HG03280 (cell line): ENCODE results near the gene POMT1.
"Not testable (repeated sequence)": the region's sequence is repeated elsewhere in the genome, so short reads cannot be mapped to it uniquely, and the experiment has no call there.

ENCODE experiments used
- ATAC-seq: cut with Tn5 transposase; IDR thresholded peaks from one replicate; pipeline ENCODE4 v1.9.1; 2021; ENCODE audit warnings: mild to moderate bottlenecking, moderate library complexity; ENCODE audit not compliant: unreplicated experiment

Gene POMT1, protein sequence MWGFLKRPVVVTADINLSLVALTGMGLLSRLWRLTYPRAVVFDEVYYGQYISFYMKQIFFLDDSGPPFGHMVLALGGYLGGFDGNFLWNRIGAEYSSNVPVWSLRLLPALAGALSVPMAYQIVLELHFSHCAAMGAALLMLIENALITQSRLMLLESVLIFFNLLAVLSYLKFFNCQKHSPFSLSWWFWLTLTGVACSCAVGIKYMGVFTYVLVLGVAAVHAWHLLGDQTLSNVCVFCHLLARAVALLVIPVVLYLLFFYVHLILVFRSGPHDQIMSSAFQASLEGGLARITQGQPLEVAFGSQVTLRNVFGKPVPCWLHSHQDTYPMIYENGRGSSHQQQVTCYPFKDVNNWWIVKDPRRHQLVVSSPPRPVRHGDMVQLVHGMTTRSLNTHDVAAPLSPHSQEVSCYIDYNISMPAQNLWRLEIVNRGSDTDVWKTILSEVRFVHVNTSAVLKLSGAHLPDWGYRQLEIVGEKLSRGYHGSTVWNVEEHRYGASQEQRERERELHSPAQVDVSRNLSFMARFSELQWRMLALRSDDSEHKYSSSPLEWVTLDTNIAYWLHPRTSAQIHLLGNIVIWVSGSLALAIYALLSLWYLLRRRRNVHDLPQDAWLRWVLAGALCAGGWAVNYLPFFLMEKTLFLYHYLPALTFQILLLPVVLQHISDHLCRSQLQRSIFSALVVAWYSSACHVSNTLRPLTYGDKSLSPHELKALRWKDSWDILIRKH

DNA sequence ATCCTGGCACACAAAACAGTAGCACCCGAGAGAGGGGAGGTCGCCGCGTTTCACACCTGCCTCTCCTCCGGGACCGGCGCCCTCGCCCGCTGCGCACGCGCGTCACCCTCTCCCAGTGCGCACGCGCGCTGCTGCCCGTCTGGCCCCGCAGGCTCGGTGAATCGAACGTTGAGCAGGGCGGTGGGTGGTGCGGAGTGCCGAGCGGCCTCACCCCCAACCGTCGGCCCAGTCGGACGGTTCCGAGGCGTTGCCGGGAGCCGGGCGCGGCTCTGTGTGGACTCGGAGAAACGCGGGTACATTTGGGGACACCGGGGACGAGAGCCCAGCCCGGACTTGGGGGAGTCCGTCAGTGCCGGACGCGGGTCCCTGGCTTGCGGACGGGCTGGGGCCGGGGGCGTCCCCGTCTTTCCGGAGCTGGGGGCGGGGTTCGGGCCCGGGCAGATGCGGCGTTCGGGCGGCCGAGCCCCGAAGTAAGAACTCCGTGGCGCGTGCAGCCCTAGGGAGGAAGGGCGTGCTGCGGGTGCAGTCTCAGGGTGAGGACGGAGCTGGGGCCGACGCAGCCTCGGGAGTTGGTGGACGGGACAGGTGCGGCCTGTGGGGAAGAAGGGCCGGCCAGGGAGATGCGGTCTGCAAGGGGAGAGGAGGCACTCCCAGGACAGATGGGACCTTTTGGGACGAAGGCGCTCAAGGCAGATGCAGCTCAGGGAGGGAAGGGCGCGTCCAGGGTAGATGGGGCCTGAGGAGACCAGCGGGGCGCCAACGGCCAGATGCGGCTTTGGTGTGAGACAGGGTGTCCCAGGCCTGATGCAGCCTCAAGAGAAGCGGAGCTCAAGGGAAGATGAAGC, at the start of gene POMT1:
TSS of gene POMT1 (plus strand) at position 138 of the 845 bp plus-strand sequence. CDS start 1,301 bp downstream, outside the sequence.
- peak; percentile 83 for ATAC-seq

DNA sequence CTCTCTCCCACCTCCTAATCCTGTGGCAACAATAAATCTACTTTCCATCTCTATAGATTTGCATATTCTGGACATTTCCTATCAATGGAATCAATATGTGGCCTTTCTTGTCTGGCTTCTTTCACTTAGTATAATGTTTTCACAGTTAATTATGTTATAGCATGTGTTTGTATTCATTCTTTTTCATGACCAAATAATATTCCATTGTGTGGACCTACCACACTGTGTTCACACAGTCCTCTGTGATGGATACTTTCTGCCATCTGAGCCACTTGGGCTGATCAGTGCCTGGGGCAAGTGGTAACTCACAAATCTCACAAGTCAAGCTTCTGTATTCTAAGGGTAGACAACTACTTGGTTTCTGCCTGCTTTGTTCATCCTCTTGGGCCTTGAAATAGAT, 48.7 kb upstream of the POMT1 start:
- ATAC-seq = no peak

DNA sequence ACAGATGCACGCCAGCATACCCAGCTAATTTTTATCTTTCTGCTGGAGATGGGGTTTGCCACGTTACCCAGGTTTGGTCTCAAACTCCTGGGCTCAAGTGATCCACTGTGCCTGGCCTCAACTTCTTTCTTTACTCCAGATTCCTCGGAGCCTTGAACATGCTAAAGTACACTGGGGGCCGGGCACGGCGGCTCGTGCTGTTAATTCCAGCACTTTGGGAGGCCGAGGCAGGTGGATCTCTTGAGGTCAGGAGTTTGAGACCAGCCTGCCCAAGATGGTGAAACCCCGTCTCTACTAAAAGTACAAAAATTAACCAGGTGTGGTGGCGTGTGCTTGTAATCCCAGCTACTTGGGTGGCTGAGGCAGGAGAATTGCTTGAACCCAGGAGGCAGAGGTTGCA, 47.1 kb upstream of the POMT1 start:
- ATAC-seq = not testable (repeated sequence)

DNA sequence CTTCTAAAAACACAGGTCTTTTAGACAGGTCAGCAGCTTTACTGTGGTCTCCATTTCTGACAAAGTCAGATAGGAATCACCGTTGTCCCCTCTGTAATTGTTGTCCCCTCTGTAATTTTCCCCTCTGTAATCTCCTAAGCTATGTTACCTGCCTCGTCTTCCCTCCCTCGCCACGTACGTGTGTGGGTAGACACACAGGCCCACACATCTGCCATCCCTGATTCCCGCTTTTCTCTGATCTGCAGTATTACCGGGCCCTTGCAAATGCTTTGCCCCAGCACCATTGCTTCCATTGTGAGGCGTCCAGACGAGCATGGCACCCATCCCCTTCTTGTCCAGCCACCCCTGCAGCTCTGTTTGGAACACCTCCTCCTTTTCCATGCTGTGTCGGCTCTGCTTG, 45.0 kb upstream of the POMT1 start:
- ATAC-seq = no peak

DNA sequence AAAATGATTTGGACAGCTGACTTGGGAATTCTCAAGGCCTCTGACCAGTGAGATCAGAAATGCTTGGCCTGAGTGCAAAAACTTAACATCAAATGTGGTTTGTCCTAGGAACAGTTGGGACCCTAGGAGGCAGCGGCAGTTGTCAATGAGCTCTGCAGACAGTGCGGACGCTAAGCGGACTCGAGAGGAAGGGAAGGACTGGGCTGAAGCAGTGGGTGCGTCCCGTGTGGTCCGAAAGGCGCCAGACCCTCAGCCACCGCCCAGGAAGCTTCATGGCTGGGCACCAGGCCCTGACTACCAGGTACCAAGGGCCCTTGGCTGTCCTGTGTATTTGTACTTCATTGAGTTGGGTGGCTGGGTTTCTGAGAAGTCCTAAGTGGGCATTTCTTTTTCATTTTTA, 43.7 kb upstream of the POMT1 start:
- no peak for ATAC-seq

DNA sequence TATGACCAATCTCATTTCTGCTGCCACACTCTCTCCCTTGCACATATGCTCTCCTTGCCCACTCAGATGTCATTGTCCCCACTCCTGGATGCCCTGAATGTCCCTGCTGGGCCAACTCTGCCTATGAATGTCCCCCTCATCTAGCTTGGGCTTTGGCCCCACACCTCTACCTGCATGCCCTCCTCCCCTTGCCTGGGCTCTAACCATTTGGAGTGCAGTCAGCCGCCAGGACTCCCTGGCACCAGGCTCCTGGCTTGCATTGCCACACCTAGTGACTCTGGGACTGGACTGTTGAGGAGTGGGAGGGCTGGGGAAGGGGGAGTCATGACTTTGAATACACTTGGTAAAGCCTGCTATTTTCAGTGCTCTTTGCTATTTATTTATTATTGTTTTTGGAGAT, 41.6 kb upstream of the POMT1 start:
- ATAC-seq = no peak

DNA sequence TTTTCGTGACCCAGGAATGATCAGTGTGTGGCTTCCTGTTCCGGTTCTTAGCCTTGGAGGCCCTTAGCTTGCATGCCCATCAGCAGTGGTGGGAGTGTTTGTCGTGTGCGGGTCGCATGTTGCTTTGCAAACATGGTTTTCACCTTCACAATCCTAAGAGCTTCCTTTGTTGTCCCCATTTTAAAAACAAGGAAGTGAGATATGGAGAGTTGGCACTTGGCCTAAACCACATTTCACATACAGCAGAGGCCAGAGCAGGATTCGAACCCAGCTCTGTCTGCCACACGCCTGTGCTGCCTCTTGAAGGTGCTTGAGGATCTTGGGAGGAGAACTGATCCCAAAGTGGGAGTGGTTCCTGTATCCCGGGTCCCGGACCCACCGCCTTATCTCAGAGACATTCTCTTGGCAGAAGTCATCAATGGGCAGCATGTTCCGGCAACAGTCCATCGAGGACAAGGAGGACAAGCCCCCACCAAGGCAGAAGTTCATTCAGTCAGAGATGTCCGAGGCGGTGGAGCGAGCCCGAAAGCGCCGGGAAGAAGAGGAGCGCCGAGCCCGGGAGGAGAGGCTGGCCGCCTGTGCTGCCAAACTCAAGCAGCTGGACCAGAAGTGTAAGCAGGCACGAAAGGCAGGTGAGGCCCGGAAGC, 38.2 kb upstream of the POMT1 start:
- no peak for ATAC-seq

DNA sequence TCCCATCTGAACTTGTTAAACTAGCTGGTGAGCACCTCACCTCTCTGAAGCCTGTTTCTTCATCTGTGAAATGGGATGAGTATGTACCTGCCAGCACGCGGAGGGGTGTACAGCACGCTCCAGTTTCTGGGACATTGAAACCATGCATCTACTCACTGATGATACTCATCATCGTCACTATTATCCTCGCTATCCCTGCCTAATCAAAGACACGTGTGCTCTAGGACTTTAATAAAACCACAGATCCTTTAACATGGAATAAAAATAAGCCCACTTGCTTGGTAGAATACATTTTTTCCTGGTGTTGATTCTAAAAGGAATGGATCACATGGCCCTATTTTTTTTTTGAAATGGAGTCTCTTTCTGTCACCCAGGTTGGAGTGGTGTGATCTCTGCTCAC, 37.3 kb upstream of the POMT1 start:
- ATAC-seq = no peak

DNA sequence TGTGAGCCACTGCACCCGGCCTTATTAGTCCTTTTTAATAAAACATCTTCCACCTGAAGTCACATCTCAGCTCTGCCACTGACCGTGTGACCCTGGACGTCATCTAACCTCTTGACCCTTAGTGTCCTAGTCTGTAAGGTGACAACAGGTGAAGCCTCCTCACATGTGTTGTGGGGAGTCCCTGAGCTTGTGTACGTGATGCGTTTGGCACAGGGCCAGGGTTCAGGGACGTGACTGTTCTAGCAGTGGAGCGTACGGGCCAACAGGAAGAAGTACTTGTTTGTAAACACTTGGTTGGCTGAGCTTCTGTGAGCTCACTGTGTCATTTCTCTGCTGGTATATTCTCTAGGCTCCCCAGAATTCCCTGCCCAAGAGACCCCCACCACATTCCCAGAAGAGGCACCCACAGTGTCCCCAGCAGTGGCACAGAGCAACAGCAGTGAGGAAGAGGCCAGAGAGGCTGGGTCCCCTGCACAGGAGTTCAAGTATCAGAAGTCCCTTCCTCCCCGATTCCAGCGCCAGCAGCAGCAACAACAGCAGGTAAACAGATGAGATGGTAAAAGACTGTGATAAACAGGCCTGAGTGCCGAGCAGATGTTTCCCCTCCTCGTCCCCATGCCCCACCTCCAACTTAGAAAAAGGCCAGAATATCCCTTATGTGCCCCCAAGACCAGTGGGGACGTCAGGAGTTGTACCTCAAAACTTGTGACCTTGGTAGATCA, 35.3 kb upstream of the POMT1 start:
- no peak for ATAC-seq

DNA sequence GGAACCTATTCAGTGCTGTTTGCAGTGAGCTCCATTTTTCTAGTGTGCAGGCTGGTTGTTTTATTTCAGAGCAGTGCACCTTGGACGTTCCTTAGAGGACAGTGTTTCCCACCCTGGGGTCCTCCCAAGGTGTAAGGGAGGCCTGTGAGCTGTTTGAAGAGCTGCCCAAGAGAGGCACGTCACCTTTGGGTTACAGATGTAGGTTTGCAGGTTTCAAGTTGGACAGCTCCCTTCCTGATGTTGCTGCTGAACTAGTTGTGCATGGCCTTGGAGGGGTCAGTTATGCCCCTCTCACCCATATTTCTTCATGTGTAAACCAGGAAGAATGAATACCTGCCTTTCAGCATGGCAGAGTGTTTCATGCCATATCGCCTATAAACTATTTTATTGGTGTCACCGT, 34.7 kb upstream of the POMT1 start:
- no peak for ATAC-seq

DNA sequence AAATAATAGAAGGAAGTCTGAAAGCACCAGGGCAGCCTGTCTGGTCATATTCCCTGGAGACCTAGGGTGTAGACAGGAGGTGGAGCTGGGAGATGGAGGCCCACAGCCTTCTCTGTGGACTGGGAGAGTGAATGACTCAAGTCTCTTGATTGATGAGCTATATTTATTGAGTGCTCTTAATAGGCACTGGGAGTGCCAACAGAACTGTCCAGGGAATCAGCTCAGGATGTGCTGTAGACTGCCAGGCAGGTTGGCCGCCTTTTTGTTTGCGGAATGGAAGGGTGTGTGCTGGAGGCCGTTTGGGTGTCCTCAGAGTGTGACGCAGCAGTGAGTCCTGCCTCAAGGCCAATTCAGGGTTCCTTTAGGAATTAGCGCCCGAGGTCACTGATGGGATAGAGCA, 33.4 kb upstream of the POMT1 start:
- ATAC-seq = no peak

DNA sequence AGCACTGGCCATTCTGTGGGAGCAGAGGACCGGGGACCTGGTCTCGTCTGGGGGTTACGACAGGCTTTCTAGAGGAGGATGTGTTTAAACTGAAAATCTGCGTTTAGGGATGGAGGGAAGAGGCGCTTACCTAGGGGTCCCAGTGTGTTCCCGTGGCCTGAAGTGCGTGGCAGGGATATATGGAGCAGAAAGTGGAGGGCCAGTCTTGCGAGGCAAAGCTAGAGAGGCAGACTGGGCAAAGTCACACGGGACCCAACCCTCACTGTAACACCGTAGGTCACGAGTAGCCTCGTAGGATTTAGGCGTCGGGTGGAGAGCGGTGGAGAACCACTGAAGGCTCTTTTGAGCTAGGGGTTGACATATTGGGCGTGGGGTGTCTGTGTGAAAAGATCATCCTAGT, 32.8 kb upstream of the POMT1 start:
- ATAC-seq = no peak

DNA sequence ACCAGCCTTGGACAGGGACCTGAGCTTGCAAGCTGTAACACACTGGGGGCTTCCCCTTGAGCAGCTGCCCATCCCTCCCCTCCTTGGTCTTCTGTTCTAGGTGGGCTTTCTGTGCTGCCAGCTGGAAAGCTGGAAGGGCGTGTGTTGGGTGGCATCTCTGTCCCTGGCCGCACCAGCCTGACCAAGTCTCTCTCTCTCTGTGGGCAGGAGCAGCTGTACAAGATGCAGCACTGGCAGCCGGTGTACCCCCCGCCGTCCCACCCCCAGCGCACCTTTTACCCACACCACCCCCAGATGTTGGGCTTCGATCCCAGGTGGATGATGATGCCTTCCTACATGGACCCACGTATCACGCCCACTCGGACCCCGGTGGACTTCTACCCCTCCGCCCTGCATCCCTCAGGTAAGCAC, 32.1 kb upstream of the POMT1 start:
- ATAC-seq = no peak

DNA sequence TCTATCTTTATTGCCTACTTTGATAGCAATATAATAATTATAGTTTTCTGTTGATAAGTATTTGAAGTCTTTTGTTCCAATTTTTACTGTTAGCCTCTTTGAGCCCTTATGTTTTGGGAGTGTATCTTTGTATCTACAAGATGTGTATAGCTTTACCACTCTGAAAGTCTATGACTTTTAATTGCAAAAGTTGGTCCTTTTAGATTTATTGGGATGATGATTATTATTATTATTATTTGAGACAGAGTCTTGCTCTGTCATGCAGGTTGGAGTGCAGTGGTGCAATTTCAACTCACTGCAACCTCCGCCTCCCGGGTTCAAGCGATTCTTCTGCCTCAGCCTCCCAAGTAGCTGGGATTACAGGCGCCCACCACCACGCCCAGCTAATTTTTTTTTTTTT, 30.6 kb upstream of the POMT1 start:
- ATAC-seq = not testable (repeated sequence)

DNA sequence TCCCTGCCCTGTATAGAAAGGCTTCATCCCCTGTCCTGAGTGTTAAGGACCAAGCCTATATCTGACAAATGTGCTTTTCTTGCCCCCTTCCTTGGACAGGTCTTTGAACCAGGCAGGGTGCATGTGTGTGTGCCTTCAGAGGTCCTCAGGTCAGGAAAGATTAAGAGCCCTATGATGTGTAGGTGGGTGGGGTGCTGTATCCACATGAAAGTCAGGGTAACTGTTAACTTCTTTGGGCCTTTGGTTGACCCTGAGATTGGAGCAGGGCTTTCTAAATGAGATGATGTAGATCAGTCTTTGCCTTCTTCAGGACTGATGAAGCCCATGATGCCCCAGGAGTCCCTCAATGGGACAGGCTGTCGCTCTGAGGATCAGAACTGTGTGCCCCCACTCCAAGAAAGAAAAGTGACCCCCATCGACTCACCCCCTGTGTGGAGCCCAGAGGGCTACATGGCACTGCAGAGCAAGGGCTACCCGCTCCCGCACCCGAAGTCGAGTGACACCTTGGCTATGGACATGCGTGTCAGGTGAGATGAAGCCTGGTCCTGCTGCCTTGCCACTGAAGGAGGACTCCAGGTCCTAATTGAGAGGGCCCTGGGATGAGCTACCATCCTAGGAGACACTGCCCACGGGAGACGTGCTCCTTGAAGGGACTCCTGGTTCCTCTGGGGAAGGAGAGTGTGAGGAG, 29.4 kb upstream of the POMT1 start:
- ATAC-seq = no peak

DNA sequence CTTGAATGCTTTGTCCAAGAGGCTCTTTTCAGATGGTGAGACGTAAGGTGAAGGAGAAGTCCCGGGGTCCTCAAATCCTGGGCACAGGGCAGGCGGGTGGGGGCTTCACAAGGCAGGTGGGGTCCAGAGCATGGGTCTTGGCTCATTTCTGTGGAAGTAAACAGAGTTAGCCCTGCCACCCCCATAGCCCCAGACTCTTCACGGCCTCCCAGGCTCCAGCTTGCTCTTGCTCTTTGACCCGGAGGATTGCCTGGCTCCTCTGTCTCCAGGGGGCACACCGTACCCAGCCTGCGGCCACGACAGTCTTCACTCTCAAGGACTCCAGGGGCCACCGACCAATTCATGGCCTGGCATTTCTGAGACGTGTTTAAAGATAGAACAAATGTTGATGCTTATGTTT, 28.8 kb upstream of the POMT1 start:
- no peak for ATAC-seq

DNA sequence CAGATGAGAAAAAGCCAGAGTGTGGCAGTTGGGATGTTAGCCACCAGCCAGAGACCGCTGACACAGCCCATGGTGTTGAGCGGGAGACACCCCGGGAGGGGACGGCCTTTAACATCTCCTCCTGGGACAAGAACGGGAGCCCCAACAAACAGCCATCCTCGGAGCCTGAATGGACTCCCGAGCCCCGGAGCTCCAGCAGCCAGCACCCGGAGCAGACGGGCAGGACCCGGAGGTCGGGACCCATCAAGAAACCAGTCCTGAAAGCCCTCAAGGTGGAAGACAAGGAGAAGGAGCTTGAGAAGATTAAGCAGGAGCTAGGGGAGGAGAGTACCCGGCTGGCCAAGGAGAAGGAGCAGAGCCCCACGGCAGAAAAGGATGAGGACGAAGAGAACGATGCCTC, 28.0 kb upstream of the POMT1 start:
- no peak for ATAC-seq

DNA sequence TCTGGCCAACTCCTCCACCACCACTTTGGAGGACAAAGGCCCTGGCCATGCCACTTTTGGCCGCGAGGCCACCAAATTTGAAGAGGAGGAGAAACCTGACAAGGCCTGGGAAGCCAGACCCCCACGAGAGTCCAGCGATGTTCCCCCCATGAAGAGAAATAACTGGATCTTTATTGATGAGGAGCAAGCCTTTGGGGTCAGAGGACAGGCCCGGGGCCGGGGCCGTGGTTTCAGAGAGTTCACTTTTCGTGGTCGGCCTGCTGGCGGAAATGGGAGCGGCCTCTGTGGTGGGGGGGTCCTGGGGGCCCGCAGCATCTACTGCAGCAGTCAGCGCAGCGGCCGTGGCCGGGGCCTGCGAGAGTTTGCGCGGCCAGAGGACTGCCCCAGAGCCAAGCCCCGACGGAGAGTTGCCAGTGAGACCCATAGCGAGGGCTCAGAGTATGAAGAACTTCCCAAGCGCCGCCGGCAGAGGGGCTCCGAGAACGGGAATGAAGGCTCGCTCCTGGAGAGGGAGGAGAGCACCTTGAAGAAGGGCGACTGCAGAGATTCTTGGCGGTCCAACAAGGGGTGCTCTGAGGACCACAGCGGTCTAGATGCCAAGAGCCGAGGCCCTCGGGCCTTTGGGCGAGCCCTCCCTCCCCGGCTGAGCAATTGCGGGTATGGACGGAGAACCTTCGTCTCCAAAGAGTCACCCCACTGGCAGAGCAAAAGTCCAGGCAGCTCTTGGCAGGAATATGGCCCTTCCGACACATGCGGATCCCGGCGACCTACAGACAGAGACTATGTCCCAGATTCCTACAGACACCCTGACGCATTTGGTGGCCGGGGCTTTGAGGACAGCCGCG, 27.4 kb upstream of the POMT1 start:
- ATAC-seq = no peak
